GM12892 (cell line): ENCODE measurements around the gene STAG3.
"Not testable (repeated sequence)": the region's sequence is repeated elsewhere in the genome, so short reads cannot be mapped to it uniquely, and the experiment has no call there.

Experiments
- POLR2A ChIP-seq: IDR thresholded peaks from 2 replicates; pipeline ENCODE4 v1.6.1; 2011; ENCODE audit warnings: low read depth, low read length, control low read depth
- POLR2AphosphoS5 ChIP-seq: IDR thresholded peaks from 2 replicates; pipeline ENCODE4 v1.6.1; 2011; ENCODE audit warnings: low read depth, low read length, control low read depth
- TAF1 ChIP-seq: IDR thresholded peaks from 2 replicates; pipeline ENCODE4 v1.6.1; 2011; ENCODE audit warnings: low read depth, mild to moderate bottlenecking, control low read depth, low read length, borderline replicate concordance

DNA sequence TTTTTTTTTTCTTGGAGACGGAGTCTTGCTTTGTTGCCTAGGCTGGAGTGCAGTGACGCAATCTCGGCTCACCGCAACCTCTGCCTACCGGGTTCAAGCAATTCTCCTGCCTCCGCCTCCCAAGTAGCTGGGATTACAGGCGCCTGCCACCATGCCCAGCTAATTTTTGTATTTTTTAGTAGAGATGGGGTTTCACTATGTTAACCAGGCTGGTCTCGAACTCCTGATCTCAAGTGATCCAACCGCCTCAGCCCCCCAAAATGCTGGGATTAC is 69.1 kb downstream of the STAG3 start:
- TF ChIP-seq POLR2A, POLR2AphosphoS5, TAF1: not testable (repeated sequence)
